ENCODE results near the gene EVA1A. TPM values are rescaled to one million over a fixed set of nuclear protein-coding genes. Genes with fewer than 3 reads are reported as not detected.

EVA1A gene
- total RNA-seq, 1 donor from 2014 or later = 9.7 TPM

GRCh38 chr2:75540994-75541393, 19.7 kb downstream of the EVA1A start:
- no peak for DNase-seq

- peak; percentile 82 for DNase-seq
These were observed 20.6 kb downstream of the EVA1A start for GRCh38 chr2:75539955-75540716.

- no peak for DNase-seq
These were observed 21.9 kb downstream of the EVA1A start for GRCh38 chr2:75538521-75539490.

GRCh38 chr2:75537658-75538057, 23.1 kb downstream of the EVA1A start:
- DNase-seq = no peak

GRCh38 chr2:75533135-75533534, 27.6 kb downstream of the EVA1A start:
- DNase-seq = no peak

- DNase-seq = no peak
These were observed 28.3 kb downstream of the EVA1A start for GRCh38 chr2:75532488-75532887.

GRCh38 chr2:75528221-75528977, 32.3 kb downstream of the EVA1A start:
- DNase-seq = no peak

GRCh38 chr2:75527676-75528075, 33.1 kb downstream of the EVA1A start:
- DNase-seq = no peak

GRCh38 chr2:75526842-75527241, 33.9 kb downstream of the EVA1A start:
- DNase-seq = no peak

- no peak for DNase-seq
These were observed 35.1 kb downstream of the EVA1A start for GRCh38 chr2:75525434-75526310.

- DNase-seq = no peak
These were observed 36.3 kb downstream of the EVA1A start for GRCh38 chr2:75524276-75524911.

GRCh38 chr2:75523313-75524275, 37.1 kb downstream of the EVA1A start:
- no peak for DNase-seq

- no peak for DNase-seq
These were observed 38.0 kb downstream of the EVA1A start for GRCh38 chr2:75522543-75523312.

- no peak for DNase-seq
These were observed 39.4 kb downstream of the EVA1A start for GRCh38 chr2:75521225-75521872.

GRCh38 chr2:75519843-75520242, 40.9 kb downstream of the EVA1A start:
- DNase-seq = no peak

GRCh38 chr2:75518638-75519465, 41.9 kb downstream of the EVA1A start:
- DNase-seq = no peak

- no peak for DNase-seq
These were observed 43.0 kb downstream of the EVA1A start for GRCh38 chr2:75517547-75518230.

Measured in tongue (tissue), 2 donors.